Prostate gland (tissue), 2 donors: ENCODE results near the gene ESRRB.

Experiments used
- CTCF ChIP-seq, 4 experiments: fragments of 200-600 bp in 2 of 4; fragments of 450-650 bp in 2 of 4; sonication (generic) in 2 of 4; IDR thresholded peaks; 1 replicate in 3 of 4; 2 replicates in 1 of 4; pipeline ENCODE4 v1.5.1; 2016 to 2019; ENCODE audit warnings: antibody characterized with exemption in 4 of 4, mild to moderate bottlenecking in 2 of 4, moderate library complexity in 2 of 4
- POLR2AphosphoS5 ChIP-seq: sonication (generic); formaldehyde crosslinking; IDR thresholded peaks from one replicate; pipeline ENCODE4 v1.6.1; 2017; ENCODE audit warnings: antibody characterized with exemption

GRCh38 chr14:76375484-76375883 is 453 bp upstream of the ESRRB start:
- no peak for TF ChIP-seq POLR2AphosphoS5
- TF ChIP-seq CTCF (IDR thresholded peaks at IDR 0.05) = no peak
